K562 (cell line): ENCODE data around the gene CBX4. TPM values are rescaled to one million over a fixed set of nuclear protein-coding genes. Genes with fewer than 3 reads are reported as not detected.

Experiments used
- CTCF ChIP-seq, 3 experiments: IDR thresholded peaks in 2 of 3; conservative IDR thresholded peaks in 1 of 3; 2 replicates each; pipeline ENCODE4 v1.5.1; 2011 to 2012; ENCODE audit warnings: low read length in 3 of 3, mild to moderate bottlenecking in 3 of 3, control low read depth in 2 of 3, improper control_type of control experiment in 1 of 3, inconsistent platforms in 1 of 3, low read depth in 1 of 3, mixed read lengths in 1 of 3, moderate library complexity in 1 of 3; ENCODE audit not compliant: insufficient read depth in 2 of 3
- EP400 ChIP-seq: fragments of 450-650 bp; IDR thresholded peaks from 2 replicates; pipeline ENCODE4 v1.6.1; 2017; ENCODE audit warnings: antibody characterized with exemption, mild to moderate bottlenecking, moderate library complexity
- GABPB2 ChIP-seq: fragments of 250-450 bp; sonication (Bioruptor Pico); conservative IDR thresholded peaks from 2 replicates; pipeline ENCODE4 v1.5.1; 2021; ENCODE audit warnings: mild to moderate bottlenecking
- REST ChIP-seq, 2 experiments: fragments of 450-650 bp; formaldehyde crosslinking in 1 of 2; IDR thresholded peaks; 2 replicates each; pipeline versions ENCODE4 v1.4.0 to v1.6.1; 2014 to 2020; ENCODE audit warnings: mild to moderate bottlenecking in 2 of 2, borderline replicate concordance in 1 of 2, low read depth in 1 of 2
- TAF1 ChIP-seq: IDR thresholded peaks from 2 replicates; pipeline ENCODE4 v1.6.1; 2011; ENCODE audit warnings: mild to moderate bottlenecking, low read length, moderate library complexity; ENCODE audit not compliant: insufficient read depth, control insufficient read depth, severe bottlenecking; ENCODE audit errors: extremely low read depth
- ZBTB33 ChIP-seq: sonication (generic); formaldehyde crosslinking; IDR thresholded peaks from 2 replicates; pipeline ENCODE4 v1.8.1; 2023; ENCODE audit warnings: mild to moderate bottlenecking, missing genetic modification reagents
- ZNF217 ChIP-seq: sonication (generic); formaldehyde crosslinking; IDR thresholded peaks from 2 replicates; pipeline ENCODE4 v1.8.0; 2022; ENCODE audit warnings: mild to moderate bottlenecking, missing genetic modification reagents
- ZNF785 ChIP-seq: fragments of 250-450 bp; sonication (Bioruptor Pico); IDR thresholded peaks from 2 replicates; pipeline ENCODE4 v1.4.0; 2020; ENCODE audit warnings: mild to moderate bottlenecking
- polyA plus RNA-seq, 8 experiments: library from polyadenylated mRNA; depleted of rRNA in 4 of 8; stranded (reverse) in 5 of 8; unstranded in 3 of 8; fragments of >200 nt; fragmentation: Nextera tagmentation in 2 of 8; fragmentation: Illumina TruSeq in 1 of 8; extraction: Ambion mirVana in 2 of 8; extraction: Trizol in 1 of 8; gene quantifications; 2 replicates each; pipeline versions ENCODE4 v1.2.1 to v1.2.3, GENCODE V29; 2011 to 2014; ENCODE audit warnings: inconsistent platforms in 1 of 8, missing spikeins in 1 of 8
- total RNA-seq, 7 experiments: library from RNA; depleted of rRNA in 6 of 7; stranded (reverse); fragments of >200 nt in 6 of 7; fragmentation: Illumina TruSeq in 2 of 7; extraction: Trizol in 2 of 7; gene quantifications; 2 replicates each; pipeline versions ENCODE4 v1.2.1 to v1.2.3, GENCODE V29; 2011 to 2021; ENCODE audit warnings: low replicate concordance in 1 of 7
- TF ChIP-seq, protein P1 (sequence below): fragments of 250-450 bp; sonication (Bioruptor Pico); IDR thresholded peaks from 2 replicates; pipeline ENCODE4 v1.4.0; 2020; ENCODE audit warnings: mild to moderate bottlenecking, moderate library complexity

The CBX4 gene
- total and polyA plus RNA-seq, 9 of the 15 experiments (the other 6 are each of a cell fraction or from before 2014, with no cell fraction given) = 0.98 to 50.5 (median 10.0) TPM

- TF ChIP-seq GABPB2 (CRISPR knock-in tag) (no peak), TAF1 (no peak), ZBTB33 (CRISPR knock-in tag) (no peak; the same call in 1 of the 2 replicates), ZNF785 (no peak), ZNF217 (CRISPR knock-in tag) (no peak), REST (IDR thresholded peaks at IDR 0.05; ENCODE audit: borderline replicate concordance) (peak; percentile 91), REST (CRISPR knock-in tag; IDR thresholded peaks at IDR 0.05; ENCODE audit: low read depth) (no peak), CTCF (IDR thresholded peaks at IDR 0.05 in 2 of 3, conservative IDR thresholded peaks at IDR 0.05 in 1 of 3; ENCODE audit: insufficient read depth in 2 of 3, low read depth in 1 of 3, low read length in 3 of 3) (peak; percentile 76 to 89 (median 77)), EP400 (no peak)
- TF ChIP-seq, protein P1, sequence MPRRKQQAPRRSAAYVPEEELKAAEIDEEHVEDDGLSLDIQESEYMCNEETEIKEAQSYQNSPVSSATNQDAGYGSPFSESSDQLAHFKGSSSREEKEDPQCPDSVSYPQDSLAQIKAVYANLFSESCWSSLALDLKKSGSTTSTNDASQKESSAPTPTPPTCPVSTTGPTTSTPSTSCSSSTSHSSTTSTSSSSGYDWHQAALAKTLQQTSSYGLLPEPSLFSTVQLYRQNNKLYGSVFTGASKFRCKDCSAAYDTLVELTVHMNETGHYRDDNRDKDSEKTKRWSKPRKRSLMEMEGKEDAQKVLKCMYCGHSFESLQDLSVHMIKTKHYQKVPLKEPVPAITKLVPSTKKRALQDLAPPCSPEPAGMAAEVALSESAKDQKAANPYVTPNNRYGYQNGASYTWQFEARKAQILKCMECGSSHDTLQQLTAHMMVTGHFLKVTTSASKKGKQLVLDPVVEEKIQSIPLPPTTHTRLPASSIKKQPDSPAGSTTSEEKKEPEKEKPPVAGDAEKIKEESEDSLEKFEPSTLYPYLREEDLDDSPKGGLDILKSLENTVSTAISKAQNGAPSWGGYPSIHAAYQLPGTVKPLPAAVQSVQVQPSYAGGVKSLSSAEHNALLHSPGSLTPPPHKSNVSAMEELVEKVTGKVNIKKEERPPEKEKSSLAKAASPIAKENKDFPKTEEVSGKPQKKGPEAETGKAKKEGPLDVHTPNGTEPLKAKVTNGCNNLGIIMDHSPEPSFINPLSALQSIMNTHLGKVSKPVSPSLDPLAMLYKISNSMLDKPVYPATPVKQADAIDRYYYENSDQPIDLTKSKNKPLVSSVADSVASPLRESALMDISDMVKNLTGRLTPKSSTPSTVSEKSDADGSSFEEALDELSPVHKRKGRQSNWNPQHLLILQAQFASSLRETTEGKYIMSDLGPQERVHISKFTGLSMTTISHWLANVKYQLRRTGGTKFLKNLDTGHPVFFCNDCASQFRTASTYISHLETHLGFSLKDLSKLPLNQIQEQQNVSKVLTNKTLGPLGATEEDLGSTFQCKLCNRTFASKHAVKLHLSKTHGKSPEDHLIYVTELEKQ (CRISPR knock-in tag) = no peak
Measured at GRCh38 chr17:79789943-79790804, 49.1 kb downstream of the CBX4 start (continued).
